ENCODE data around the gene B3GALT4.

B3GALT4 gene

GRCh38 chr6:33317419-33317668, 40.4 kb downstream of the B3GALT4 start:
- H3K79me2 ChIP-seq (ENCODE audit: control insufficient read depth, low read length) = peaks cover 63% of the 10 kb centered on the region
- H3K4me1 ChIP-seq (ENCODE audit: control insufficient read depth, low read length) = peaks cover 61% of the 10 kb centered on the region
- H3K4me2 ChIP-seq (ENCODE audit: low read length) = peak overlapping the region; percentile 51
- no peak for TF ChIP-seq EZH2phosphoT487 (IDR thresholded peaks at IDR 0.05; ENCODE audit: borderline replicate concordance, low read length)
- TF ChIP-seq, protein P1, sequence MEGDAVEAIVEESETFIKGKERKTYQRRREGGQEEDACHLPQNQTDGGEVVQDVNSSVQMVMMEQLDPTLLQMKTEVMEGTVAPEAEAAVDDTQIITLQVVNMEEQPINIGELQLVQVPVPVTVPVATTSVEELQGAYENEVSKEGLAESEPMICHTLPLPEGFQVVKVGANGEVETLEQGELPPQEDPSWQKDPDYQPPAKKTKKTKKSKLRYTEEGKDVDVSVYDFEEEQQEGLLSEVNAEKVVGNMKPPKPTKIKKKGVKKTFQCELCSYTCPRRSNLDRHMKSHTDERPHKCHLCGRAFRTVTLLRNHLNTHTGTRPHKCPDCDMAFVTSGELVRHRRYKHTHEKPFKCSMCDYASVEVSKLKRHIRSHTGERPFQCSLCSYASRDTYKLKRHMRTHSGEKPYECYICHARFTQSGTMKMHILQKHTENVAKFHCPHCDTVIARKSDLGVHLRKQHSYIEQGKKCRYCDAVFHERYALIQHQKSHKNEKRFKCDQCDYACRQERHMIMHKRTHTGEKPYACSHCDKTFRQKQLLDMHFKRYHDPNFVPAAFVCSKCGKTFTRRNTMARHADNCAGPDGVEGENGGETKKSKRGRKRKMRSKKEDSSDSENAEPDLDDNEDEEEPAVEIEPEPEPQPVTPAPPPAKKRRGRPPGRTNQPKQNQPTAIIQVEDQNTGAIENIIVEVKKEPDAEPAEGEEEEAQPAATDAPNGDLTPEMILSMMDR (IDR thresholded peaks at IDR 0.05; ENCODE audit: low read depth, low read length, poor library complexity, severe bottlenecking) = no peak
- peaks cover 67% of the 10 kb centered on the region for H3K36me3 ChIP-seq (ENCODE audit: control insufficient read depth, low read length)
- H3K9me3 ChIP-seq (ENCODE audit: control insufficient read depth, insufficient read depth, low read length) = no peaks in the 10 kb centered on the region
- H3K4me3 ChIP-seq (ENCODE audit: low read length) = peak overlapping the region; percentile 82
- H4K20me1 ChIP-seq (ENCODE audit: control insufficient read depth, insufficient read depth, low read depth, low read length) = 0 out of 2 replicates have a peak, but pooled peaks cover 7% of the 10 kb centered on the region
- no peaks in the 10 kb centered on the region for H3K27me3 ChIP-seq (ENCODE audit: control insufficient read depth, low read length)
- peaks cover 29% of the 10 kb centered on the region for H3F3A ChIP-seq (ENCODE audit: control insufficient read depth, insufficient read depth)
- no peaks in the 10 kb centered on the region for H3K9me2 ChIP-seq (replicated peaks; ENCODE audit: control insufficient read depth, low read length)
- H3K27ac ChIP-seq (ENCODE audit: low read depth, low read length) = peak overlapping the region; percentile 79; the same call in 1 of the 2 replicates

GRCh38 chr6:33317669-33318425, 40.9 kb downstream of the B3GALT4 start, which contains the start of gene ZBTB22:
Gene ZBTB22, minus strand, starts transcription at chr6:33317744. Its CDS starts 828 bp downstream, at chr6:33316916.
- peak within 1 kb of the TSS; percentile 79 for H3K27ac ChIP-seq (ENCODE audit: low read depth, low read length)
- peak within 1 kb of the TSS; percentile 90 for H3K4me2 ChIP-seq (ENCODE audit: low read length)
- H3K27me3 ChIP-seq (ENCODE audit: control insufficient read depth, low read length) = no peaks in the 10 kb centered on the region
- peaks cover 58% of the 10 kb centered on the region for H3K4me1 ChIP-seq (ENCODE audit: control insufficient read depth, low read length)
- peak within 1 kb of the TSS; percentile 82 for H3K4me3 ChIP-seq (ENCODE audit: low read length)
- H3K79me2 ChIP-seq (ENCODE audit: control insufficient read depth, low read length) = peaks cover 63% of the 10 kb centered on the region
- no peaks in the 10 kb centered on the region for H3K9me3 ChIP-seq (ENCODE audit: control insufficient read depth, insufficient read depth, low read length)
- H4K20me1 ChIP-seq (ENCODE audit: control insufficient read depth, insufficient read depth, low read depth, low read length) = 0 out of 2 replicates have a peak, but pooled peaks cover 7% of the 10 kb centered on the region
- peaks cover 29% of the 10 kb centered on the region for H3F3A ChIP-seq (ENCODE audit: control insufficient read depth, insufficient read depth)
- no peaks in the 10 kb centered on the region for H3K9me2 ChIP-seq (replicated peaks; ENCODE audit: control insufficient read depth, low read length)
- TF ChIP-seq, protein P1 (IDR thresholded peaks at IDR 0.05; ENCODE audit: low read depth, low read length, poor library complexity, severe bottlenecking) = no peak
- no peak for TF ChIP-seq EZH2phosphoT487 (IDR thresholded peaks at IDR 0.05; ENCODE audit: borderline replicate concordance, low read length)
- peaks cover 68% of the 10 kb centered on the region for H3K36me3 ChIP-seq (ENCODE audit: control insufficient read depth, low read length)

GRCh38 chr6:33318426-33319073, 41.6 kb downstream of the B3GALT4 start:
- Histone ChIP-seq H4K20me1 (ENCODE audit: control insufficient read depth, insufficient read depth, low read depth, low read length) (0 out of 2 replicates have a peak, but pooled peaks cover 7% of the 10 kb centered on the region), H3F3A (ENCODE audit: control insufficient read depth, insufficient read depth) (peaks cover 32% of the 10 kb centered on the region), H3K4me1 (ENCODE audit: control insufficient read depth, low read length) (peaks cover 60% of the 10 kb centered on the region), H3K27ac (ENCODE audit: low read depth, low read length) (peak overlapping the region; percentile 79), H3K9me3 (ENCODE audit: control insufficient read depth, insufficient read depth, low read length) (no peaks in the 10 kb centered on the region), H3K4me2 (ENCODE audit: low read length) (peak overlapping the region; percentile 90), H3K4me3 (ENCODE audit: low read length) (peak overlapping the region; percentile 82), H3K27me3 (ENCODE audit: control insufficient read depth, low read length) (no peaks in the 10 kb centered on the region), H3K79me2 (ENCODE audit: control insufficient read depth, low read length) (peaks cover 58% of the 10 kb centered on the region), H3K36me3 (ENCODE audit: control insufficient read depth, low read length) (peaks cover 63% of the 10 kb centered on the region), H3K9me2 (replicated peaks; ENCODE audit: control insufficient read depth, low read length) (no peaks in the 10 kb centered on the region)
- TF ChIP-seq, protein P1 (IDR thresholded peaks at IDR 0.05; ENCODE audit: low read depth, low read length, poor library complexity, severe bottlenecking) = no peak
- TF ChIP-seq EZH2phosphoT487 (IDR thresholded peaks at IDR 0.05; ENCODE audit: borderline replicate concordance, low read length) = no peak
